Esophagus squamous epithelium (tissue), 5 donors: ENCODE measurements around the gene RASSF10. TPM values are rescaled to one million over a fixed set of nuclear protein-coding genes. Genes with fewer than 3 reads are reported as not detected.

Experiments
- DNase-seq: peaks from one replicate; lab custom pipeline; 2025; lab: John Stamatoyannopoulos, UW
- H3K27ac ChIP-seq, 4 donors: fragments of 200-600 bp; sonication (generic); one replicate each; pipeline ENCODE4 v1.5.1; 2016 to 2019; ENCODE audit warnings: mild to moderate bottlenecking in 1 of 4
- H3K27me3 ChIP-seq, 4 donors: fragments of 200-600 bp; sonication (generic); 1 replicate in 3 of 4; 2 replicates in 1 of 4; pipeline versions ENCODE4 v1.5.1 to v1.6.0; 2017 to 2021; ENCODE audit warnings: antibody characterized with exemption in 1 of 4
- H3K36me3 ChIP-seq, 3 donors: fragments of 200-600 bp; sonication (generic); one replicate each; pipeline ENCODE4 v1.5.1; 2016 to 2019
- H3K4me1 ChIP-seq, 3 donors: fragments of 200-600 bp; sonication (generic); one replicate each; pipeline ENCODE4 v1.5.1; 2017 to 2019
- H3K4me3 ChIP-seq, 4 donors: fragments of 200-600 bp; sonication (generic); 1 replicate in 3 of 4; 2 replicates in 1 of 4; pipeline ENCODE4 v1.5.1; 2016 to 2019; ENCODE audit warnings: mild to moderate bottlenecking in 2 of 4, moderate library complexity in 1 of 4
- H3K9me3 ChIP-seq, 3 donors: fragments of 200-600 bp; sonication (generic); one replicate each; pipeline ENCODE4 v1.5.1; 2016 to 2019
- CTCF ChIP-seq, 6 experiments: fragments of 450-650 bp in 4 of 6; fragments of 200-600 bp in 2 of 6; sonication (generic) in 2 of 6; IDR thresholded peaks; one replicate each; pipeline ENCODE4 v1.5.1; 2016 to 2019; ENCODE audit warnings: antibody characterized with exemption in 6 of 6, mild to moderate bottlenecking in 4 of 6, moderate library complexity in 4 of 6
- POLR2A ChIP-seq, 4 donors: fragments of 450-650 bp; IDR thresholded peaks; one replicate each; pipeline ENCODE4 v1.6.1; 2017; ENCODE audit warnings: antibody characterized with exemption in 4 of 4, mild to moderate bottlenecking in 4 of 4, moderate library complexity in 3 of 4
- WGBS, 2 donors: methylation state at CpG; one replicate each; pipeline ENCODE4 v1.1.5; 2018; 5-methylcytosine and 5-hydroxymethylcytosine counted together
- intact Hi-C: fragments of 100-400 bp; cut with DNase I; formaldehyde crosslinking; loops from one replicate; pipeline ENCODE4 v1.15.0; 2022
- total RNA-seq, 4 donors: library from RNA; depleted of rRNA; stranded (reverse); fragments of >200 nt; gene quantifications; one replicate each; pipeline ENCODE4 v1.1.0, GENCODE V29; 2016
- donor health status: DM: yes; HTN: yes; CAD: no.

The RASSF10 gene
- total RNA-seq, 4 donors from 2014 or later, result 9.6 to 15.2 (median 11.5) TPM

GRCh38 chr11:13046637-13047570, 37.8 kb downstream of the RASSF10 start:
- Histone ChIP-seq H3K4me3 (no peak overlapping the region), H3K4me1 (peaks cover 8 to 31% (median 10%) of the 10 kb centered on the region in 3 donors), H3K36me3 (no peaks in the 10 kb centered on the region), H3K9me3 (no peaks in the 10 kb centered on the region), H3K27me3 (peaks cover 0 to 4% (median 0%) of the 10 kb centered on the region in 4 donors), H3K27ac (no peak overlapping the region)
- intact Hi-C loops, result no loop called here
- DNase-seq, result no peak
- 84 to 85% methylated on average over 10 of the region's 10 CpGs for WGBS, 2 donors
- TF ChIP-seq POLR2A (IDR thresholded peaks at IDR 0.05) (no peak), CTCF (IDR thresholded peaks at IDR 0.05) (no peak)

GRCh38 chr11:13047884-13048283, 38.8 kb downstream of the RASSF10 start:
- Histone ChIP-seq H3K27me3 (peaks cover 0 to 4% (median 0%) of the 10 kb centered on the region in 4 donors), H3K4me3 (no peak overlapping the region), H3K4me1 (peaks cover 11 to 35% (median 16%) of the 10 kb centered on the region in 3 donors), H3K36me3 (no peaks in the 10 kb centered on the region), H3K27ac (no peak overlapping the region), H3K9me3 (no peaks in the 10 kb centered on the region)
- DNase-seq, result no peak
- 74 to 93% methylated on average over 4 of the region's 4 CpGs for WGBS, 2 donors
- intact Hi-C loops, result no loop called here
- TF ChIP-seq CTCF (IDR thresholded peaks at IDR 0.05), result no peak
- TF ChIP-seq POLR2A (IDR thresholded peaks at IDR 0.05), result no peak

GRCh38 chr11:13051257-13051656, 42.1 kb downstream of the RASSF10 start:
- H3K4me1 ChIP-seq, result peaks cover 22 to 60% (median 22%) of the 10 kb centered on the region in 3 donors
- H3K4me3 ChIP-seq, result no peak overlapping the region
- TF ChIP-seq POLR2A (IDR thresholded peaks at IDR 0.05) (no peak), CTCF (IDR thresholded peaks at IDR 0.05) (no peak)
- WGBS, 2 donors, result 60% methylated on average over 1 of the region's 2 CpGs; no CpG with 5 or more reads in 1 of the 2 donors
- intact Hi-C loops, result no loop called here
- no peaks in the 10 kb centered on the region for H3K36me3 ChIP-seq
- peak overlapping the region; percentile 44 to 82 (median 70) for H3K27ac ChIP-seq
- no peaks in the 10 kb centered on the region for H3K9me3 ChIP-seq
- H3K27me3 ChIP-seq, result peaks cover 0 to 4% (median 0%) of the 10 kb centered on the region in 4 donors
- DNase-seq, result no peak

- H3K9me3 ChIP-seq, result no peaks in the 10 kb centered on the region
- no peaks in the 10 kb centered on the region for H3K36me3 ChIP-seq
- WGBS, 2 donors, result 31 to 48% methylated on average over 5 of the region's 5 CpGs
- no peak for TF ChIP-seq POLR2A (IDR thresholded peaks at IDR 0.05)
- no peak for TF ChIP-seq CTCF (IDR thresholded peaks at IDR 0.05)
- peaks cover 22 to 60% (median 22%) of the 10 kb centered on the region in 3 donors for H3K4me1 ChIP-seq
- intact Hi-C loops, result no loop called here
- H3K4me3 ChIP-seq, result peak overlapping the region in 1 of 4 donors; percentile 9
- peak overlapping the region; percentile 33 to 82 (median 70) for H3K27ac ChIP-seq
- no peak for DNase-seq
- peaks cover 0 to 4% (median 0%) of the 10 kb centered on the region in 4 donors for H3K27me3 ChIP-seq
Measured at GRCh38 chr11:13052130-13052571, 43.0 kb downstream of the RASSF10 start.
